IPS-11a (cell line): Measurements from ENCODE around the gene PCDH10.

Experiments
- H3K4me3 ChIP-seq: one replicate; pipeline ENCODE4 v1.5.1; 2013; ENCODE audit warnings: low read depth, low read length, control low read depth

The PCDH10 gene

GRCh38 chr4:133149364-133149695 is 236 bp downstream of the PCDH10 start:
- peak overlapping the region; percentile 0 for H3K4me3 ChIP-seq

- peak overlapping the region; percentile 62 for H3K4me3 ChIP-seq
These were observed 908 bp downstream of the PCDH10 start for GRCh38 chr4:133149932-133150471.

- H3K4me3 ChIP-seq = peak overlapping the region; percentile 62
These were observed 1.6 kb downstream of the PCDH10 start for GRCh38 chr4:133150486-133151340.

GRCh38 chr4:133151341-133151690 is 2.2 kb downstream of the PCDH10 start:
- peak overlapping the region; percentile 62 for H3K4me3 ChIP-seq

DNA sequence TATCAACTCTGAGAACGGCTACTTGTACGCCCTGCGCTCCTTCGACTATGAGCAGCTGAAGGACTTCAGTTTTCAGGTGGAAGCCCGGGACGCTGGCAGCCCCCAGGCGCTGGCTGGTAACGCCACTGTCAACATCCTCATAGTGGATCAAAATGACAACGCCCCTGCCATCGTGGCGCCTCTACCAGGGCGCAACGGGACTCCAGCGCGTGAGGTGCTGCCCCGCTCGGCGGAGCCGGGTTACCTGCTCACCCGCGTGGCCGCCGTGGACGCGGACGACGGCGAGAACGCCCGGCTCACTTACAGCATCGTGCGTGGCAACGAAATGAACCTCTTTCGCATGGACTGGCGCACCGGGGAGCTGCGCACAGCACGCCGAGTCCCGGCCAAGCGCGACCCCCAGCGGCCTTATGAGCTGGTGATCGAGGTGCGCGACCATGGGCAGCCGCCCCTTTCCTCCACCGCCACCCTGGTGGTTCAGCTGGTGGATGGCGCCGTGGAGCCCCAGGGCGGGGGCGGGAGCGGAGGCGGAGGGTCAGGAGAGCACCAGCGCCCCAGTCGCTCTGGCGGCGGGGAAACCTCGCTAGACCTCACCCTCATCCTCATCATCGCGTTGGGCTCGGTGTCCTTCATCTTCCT is 2.7 kb downstream of the PCDH10 start:
- H3K4me3 ChIP-seq = peak overlapping the region; percentile 62

GRCh38 chr4:133152330-133152821 is 3.3 kb downstream of the PCDH10 start:
- H3K4me3 ChIP-seq = peak overlapping the region; percentile 62

- H3K4me3 ChIP-seq = peak overlapping the region; percentile 62
These were observed 3.9 kb downstream of the PCDH10 start for GRCh38 chr4:133152831-133153481.

GRCh38 chr4:133154725-133155124 is 5.6 kb downstream of the PCDH10 start:
- no peak overlapping the region for H3K4me3 ChIP-seq

DNA sequence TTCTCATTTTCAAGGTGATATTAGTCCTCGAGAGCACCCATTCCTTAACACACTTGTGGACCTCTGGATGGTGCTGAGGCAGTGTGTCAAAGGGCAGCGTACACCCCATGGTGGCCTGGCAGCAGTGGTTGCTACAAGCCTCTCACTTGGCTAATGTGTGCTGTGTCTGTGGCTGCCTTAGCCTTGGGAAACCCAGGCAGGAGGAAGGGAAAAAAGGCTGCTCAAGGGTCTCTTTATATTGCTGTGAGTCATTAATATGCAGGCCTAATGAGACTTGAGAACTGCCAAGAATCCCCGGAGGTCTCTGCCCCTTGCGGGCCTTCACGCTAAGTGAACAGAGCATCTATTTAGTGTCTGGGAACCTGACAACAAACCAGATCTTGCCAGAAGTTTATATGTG is 7.0 kb downstream of the PCDH10 start:
- no peak overlapping the region for H3K4me3 ChIP-seq

DNA sequence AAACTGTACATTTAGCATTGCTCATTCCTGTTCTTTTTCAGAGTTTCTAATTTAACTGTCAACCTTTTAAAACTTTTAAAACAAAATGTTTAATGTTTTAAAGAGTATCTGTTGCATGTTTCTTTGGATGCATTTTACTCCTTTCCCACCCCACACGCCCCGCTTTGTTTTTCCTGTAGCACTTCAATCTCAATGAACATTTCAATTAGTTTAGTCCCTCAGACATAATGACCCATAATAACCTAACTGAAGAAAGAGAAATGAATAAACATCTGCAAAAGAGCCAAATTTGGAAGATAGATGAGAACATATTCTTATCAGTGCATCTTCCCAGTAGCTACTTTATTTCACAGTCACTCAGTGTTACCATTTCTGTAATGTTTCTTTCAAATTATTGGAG is 7.5 kb downstream of the PCDH10 start:
- H3K4me3 ChIP-seq = no peak overlapping the region

GRCh38 chr4:133157460-133158160 is 8.5 kb downstream of the PCDH10 start:
- no peak overlapping the region for H3K4me3 ChIP-seq

DNA sequence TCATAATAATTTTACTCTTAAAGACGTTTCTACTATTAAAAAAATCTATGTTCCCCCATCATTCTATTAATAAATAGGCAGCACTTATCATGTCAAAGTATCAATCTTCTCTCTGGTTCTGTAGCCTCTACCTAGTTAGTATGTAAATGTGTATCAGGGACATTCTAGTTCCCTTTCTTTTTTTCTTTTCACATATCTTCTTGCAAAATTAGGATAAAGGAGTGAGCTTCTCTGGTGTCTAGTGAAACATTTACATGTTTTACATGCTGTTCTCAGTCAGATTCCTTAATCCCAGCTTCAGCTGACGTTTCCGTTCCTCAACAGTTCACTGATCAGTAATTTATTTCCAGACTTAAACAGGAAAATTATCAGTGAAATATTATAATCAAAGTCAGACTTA is 11.8 kb downstream of the PCDH10 start:
- no peak overlapping the region for H3K4me3 ChIP-seq

DNA sequence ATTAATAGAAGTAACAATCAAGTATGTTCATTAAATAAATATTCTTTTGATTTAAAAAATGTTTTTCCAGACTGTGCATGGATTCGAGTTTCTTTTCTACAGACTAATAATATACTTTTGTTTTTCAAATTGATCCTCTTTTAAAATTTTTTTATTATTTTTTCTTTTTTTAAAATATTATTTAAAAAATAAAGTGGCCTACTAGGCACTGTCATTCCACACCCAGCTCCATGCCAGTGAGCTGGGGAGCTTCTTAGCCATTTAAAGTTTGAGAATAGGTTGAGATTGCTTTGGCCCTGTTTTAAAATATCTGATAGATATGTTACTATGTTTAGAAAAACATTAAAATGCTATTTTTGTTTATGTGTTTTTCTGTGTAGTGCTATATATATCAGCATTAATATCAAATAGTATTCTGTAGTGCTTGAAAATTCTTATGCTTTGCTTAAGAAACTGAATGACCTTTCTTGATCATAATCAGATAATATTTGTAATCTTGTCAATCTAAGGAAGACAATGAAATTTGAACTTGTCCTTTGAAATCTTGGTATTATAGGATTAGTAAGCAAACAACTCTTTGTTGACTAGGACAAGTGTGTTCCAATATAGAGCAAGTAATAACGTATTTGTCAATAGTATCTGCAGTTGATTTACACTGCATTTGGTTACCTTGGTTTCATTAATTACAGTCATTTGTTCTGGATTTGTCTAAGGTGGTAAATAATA is 12.6 kb downstream of the PCDH10 start:
- H3K4me3 ChIP-seq = no peak overlapping the region

DNA sequence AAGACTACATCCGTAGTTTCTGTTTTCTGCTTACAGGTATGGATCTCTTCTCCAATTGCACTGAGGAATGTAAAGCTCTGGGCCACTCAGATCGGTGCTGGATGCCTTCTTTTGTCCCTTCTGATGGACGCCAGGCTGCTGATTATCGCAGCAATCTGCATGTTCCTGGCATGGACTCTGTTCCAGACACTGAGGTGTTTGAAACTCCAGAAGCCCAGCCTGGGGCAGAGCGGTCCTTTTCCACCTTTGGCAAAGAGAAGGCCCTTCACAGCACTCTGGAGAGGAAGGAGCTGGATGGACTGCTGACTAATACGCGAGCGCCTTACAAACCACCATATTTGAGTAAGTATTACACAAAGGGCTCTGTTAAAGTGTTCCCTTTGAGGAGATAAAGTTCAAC is 13.8 kb downstream of the PCDH10 start:
- H3K4me3 ChIP-seq = no peak overlapping the region

DNA sequence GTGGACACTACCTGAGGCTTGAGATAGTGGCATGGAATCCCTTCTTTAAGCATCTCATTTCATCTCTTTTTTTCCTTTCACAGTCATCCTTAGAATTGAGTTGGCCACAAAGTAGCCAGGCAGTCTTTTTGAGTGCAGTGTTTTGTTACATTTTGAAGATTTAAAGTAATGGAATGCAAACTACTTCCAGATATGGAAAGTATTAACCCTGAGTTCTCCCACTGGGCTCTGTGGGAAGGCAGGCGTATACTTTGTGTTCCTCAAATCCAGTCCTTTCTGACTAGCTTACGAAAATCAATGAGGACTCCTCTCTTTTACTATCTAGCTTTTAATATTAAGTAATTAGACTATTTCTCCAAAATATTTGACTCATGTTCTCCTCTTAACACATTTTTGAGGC is 29.9 kb downstream of the PCDH10 start:
- H3K4me3 ChIP-seq = no peak overlapping the region

DNA sequence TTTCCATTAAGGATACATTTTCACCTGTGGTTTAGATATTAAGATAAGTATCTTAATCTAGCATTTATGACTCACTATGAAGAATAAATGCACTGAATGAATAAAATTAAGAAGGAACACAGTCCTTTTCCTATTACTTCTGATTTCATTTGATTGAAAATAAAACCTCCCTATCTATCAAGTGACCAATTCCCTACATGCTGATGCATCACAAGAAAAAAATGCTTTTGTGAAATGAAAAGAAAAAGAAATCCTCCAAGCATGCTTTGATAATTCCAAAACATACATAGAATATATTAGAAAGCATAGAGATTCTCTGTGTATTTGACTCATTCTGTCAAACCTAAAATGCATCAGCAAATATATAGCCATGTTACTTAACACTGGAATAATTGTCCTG is 37.1 kb downstream of the PCDH10 start:
- H3K4me3 ChIP-seq = no peak overlapping the region

DNA sequence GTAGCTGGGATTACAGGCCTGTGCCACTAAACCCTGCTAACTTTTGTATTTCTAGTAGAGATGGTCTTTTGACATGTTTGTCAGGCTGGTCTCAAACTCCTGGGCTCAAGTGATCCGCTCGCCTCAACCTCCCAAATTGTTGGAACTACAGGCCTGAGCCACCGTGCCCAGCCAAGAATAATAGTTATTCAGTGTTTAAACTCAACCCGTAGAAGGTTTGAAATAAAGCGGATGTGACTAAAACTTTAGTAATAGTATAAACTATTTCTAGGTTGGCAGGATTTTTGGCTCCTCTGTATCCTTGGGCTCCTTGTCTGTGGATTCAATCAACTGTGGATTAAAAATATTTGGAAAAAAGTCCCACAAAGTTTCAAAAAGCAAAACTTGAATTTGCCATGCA is 37.8 kb downstream of the PCDH10 start:
- H3K4me3 ChIP-seq = no peak overlapping the region

- no peak overlapping the region for H3K4me3 ChIP-seq
These were observed 39.5 kb downstream of the PCDH10 start for GRCh38 chr4:133188433-133189146.

GRCh38 chr4:133189147-133189517 is 40.0 kb downstream of the PCDH10 start:
- no peak overlapping the region for H3K4me3 ChIP-seq

DNA sequence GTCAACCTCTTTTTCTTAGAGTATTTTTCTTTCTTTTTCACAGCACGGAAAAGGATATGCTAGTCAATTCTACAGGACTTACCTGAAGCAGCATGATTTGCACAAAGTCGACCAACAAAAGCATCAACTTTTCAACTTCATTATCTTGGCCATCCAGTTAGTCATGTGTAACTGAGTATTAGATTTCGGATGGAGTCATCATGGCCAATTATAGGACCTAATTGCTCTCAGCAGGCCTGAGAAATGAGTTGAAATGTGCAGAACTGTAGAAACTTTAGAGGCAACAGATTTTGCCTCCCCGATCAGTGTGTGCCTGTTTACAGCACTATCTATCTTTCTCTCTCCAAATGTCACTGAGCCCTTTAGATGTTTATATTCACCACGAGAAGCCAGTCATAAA is 41.0 kb downstream of the PCDH10 start:
- H3K4me3 ChIP-seq = no peak overlapping the region
